ENCODE results near the gene PDE6B. TPM values are rescaled to one million over a fixed set of nuclear protein-coding genes. Genes with fewer than 3 reads are reported as not detected.

The PDE6B gene
- total RNA-seq, 1 donor from 2014 or later = 12.2 TPM

DNA sequence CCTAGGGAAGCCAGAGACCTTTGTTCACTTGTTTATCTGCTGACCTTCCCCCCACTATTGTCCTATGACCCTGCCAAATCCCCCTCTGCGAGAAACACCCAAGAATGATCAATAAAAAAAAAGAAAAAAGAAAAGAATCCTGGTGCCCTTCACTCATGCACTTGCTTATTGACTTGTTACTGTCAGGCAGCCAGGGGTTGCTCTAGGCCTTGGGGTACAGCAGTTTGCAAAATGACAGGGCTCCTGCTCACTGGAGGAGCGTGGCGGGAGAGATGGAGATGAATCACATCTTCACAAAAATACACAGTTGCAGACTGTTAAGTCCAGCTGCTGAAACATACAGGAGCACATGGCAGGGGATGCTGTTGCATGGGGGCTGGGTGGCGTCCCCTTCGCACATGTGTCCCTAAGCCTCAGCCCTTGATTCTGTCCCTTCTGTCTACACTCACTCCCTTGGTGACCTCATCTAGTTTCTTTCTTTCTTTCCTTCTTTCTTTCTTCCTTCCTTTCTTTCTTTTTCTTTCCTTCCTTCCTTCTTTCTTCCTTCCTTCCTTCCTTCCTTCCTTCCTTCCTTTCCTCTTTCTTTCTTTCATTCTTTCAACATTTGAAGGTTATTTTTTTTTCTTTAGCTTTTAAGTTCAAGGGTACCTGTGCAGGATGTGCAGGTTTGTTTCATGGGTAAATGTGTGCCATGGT lies 32.4 kb upstream of the PDE6B start:
- H3K9me3 Mint-ChIP-seq = no peaks in the 10 kb centered on the region
- H3K4me3 Mint-ChIP-seq = no peak overlapping the region
- no peaks in the 10 kb centered on the region for H3K36me3 Mint-ChIP-seq
- no peaks in the 10 kb centered on the region for H3K4me1 Mint-ChIP-seq (ENCODE audit: unreplicated experiment)
- TF ChIP-seq CTCF (conservative IDR thresholded peaks at IDR 0.05) = no peak
- peaks cover 56% of the 10 kb centered on the region for H3K27me3 Mint-ChIP-seq
- no peak for DNase-seq (ENCODE audit: extremely low spot score, unreplicated experiment)
- no peak overlapping the region for H3K27ac Mint-ChIP-seq

GRCh38 chr4:598925-599324 lies 26.4 kb upstream of the PDE6B start:
- Mint-ChIP-seq H3K27ac (no peak overlapping the region), H3K4me1 (ENCODE audit: unreplicated experiment) (no peaks in the 10 kb centered on the region), H3K4me3 (no peak overlapping the region), H3K36me3 (no peaks in the 10 kb centered on the region), H3K27me3 (peaks cover 64% of the 10 kb centered on the region), H3K9me3 (no peaks in the 10 kb centered on the region)
- TF ChIP-seq CTCF (conservative IDR thresholded peaks at IDR 0.05) = no peak
- no peak for DNase-seq (ENCODE audit: extremely low spot score, unreplicated experiment)

GRCh38 chr4:600166-600565 lies 25.2 kb upstream of the PDE6B start:
- Mint-ChIP-seq H3K27me3 (peaks cover 58% of the 10 kb centered on the region), H3K36me3 (no peaks in the 10 kb centered on the region), H3K4me1 (ENCODE audit: unreplicated experiment) (no peaks in the 10 kb centered on the region), H3K9me3 (no peaks in the 10 kb centered on the region), H3K27ac (no peak overlapping the region), H3K4me3 (no peak overlapping the region)
- no peak for TF ChIP-seq CTCF (conservative IDR thresholded peaks at IDR 0.05)
- no peak for DNase-seq (ENCODE audit: extremely low spot score, unreplicated experiment)

DNA sequence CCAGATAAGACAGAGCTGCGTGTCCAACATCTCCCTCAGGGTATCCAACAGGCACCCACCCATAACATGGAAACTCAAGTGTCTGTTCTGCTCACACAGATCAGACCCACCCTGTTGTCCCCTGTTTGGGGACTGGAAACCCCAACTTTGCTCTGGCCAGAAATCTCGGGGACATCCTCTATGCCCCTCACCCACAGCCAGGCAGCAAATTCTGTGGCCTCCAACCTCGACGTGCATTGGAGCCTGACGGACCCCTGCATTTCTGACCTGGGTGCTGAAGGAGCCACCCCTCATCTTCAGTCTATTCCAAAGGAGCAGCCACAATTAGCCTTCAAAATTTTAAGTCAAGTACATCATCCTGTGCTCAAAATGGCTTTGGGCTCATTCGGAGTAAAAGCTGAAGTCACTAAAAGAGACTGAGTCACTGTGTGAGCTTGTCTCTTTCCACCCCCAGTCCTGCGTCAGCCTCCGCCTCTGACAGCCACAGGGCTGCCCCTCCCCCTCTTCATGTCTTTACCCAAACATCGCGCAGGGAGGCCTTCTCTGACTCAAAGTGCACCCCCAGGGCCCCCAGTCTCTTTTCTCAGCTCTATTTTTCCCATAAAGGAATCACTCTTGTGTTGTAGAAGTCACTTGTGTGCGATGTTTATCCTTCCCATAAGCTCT lies 24.4 kb upstream of the PDE6B start:
- H3K9me3 Mint-ChIP-seq = no peaks in the 10 kb centered on the region
- H3K4me1 Mint-ChIP-seq (ENCODE audit: unreplicated experiment) = no peaks in the 10 kb centered on the region
- H3K27ac Mint-ChIP-seq = no peak overlapping the region
- no peak for DNase-seq (ENCODE audit: extremely low spot score, unreplicated experiment)
- no peak overlapping the region for H3K4me3 Mint-ChIP-seq
- no peaks in the 10 kb centered on the region for H3K36me3 Mint-ChIP-seq
- H3K27me3 Mint-ChIP-seq = peaks cover 54% of the 10 kb centered on the region
- TF ChIP-seq CTCF (conservative IDR thresholded peaks at IDR 0.05) = no peak

GRCh38 chr4:601612-602558 lies 23.5 kb upstream of the PDE6B start:
- no peaks in the 10 kb centered on the region for H3K36me3 Mint-ChIP-seq
- no peaks in the 10 kb centered on the region for H3K4me1 Mint-ChIP-seq (ENCODE audit: unreplicated experiment)
- no peak for DNase-seq (ENCODE audit: extremely low spot score, unreplicated experiment)
- no peak overlapping the region for H3K4me3 Mint-ChIP-seq
- peaks cover 45% of the 10 kb centered on the region for H3K27me3 Mint-ChIP-seq
- no peak for TF ChIP-seq CTCF (conservative IDR thresholded peaks at IDR 0.05)
- H3K9me3 Mint-ChIP-seq = no peaks in the 10 kb centered on the region
- no peak overlapping the region for H3K27ac Mint-ChIP-seq

Data from type B pancreatic cell (in vitro differentiated cells).